Measurements from ENCODE around the gene GRIP2.
A peak's percentile ranks its signal among the peaks of the same experiment; 100 is the strongest.

GRIP2 gene

GRCh38 chr3:14481646-14482036 lies 58.5 kb downstream of the GRIP2 start:
- no peak for DNase-seq

- DNase-seq = no peak
Measured at GRCh38 chr3:14481018-14481645, 59.0 kb downstream of the GRIP2 start.

DNA sequence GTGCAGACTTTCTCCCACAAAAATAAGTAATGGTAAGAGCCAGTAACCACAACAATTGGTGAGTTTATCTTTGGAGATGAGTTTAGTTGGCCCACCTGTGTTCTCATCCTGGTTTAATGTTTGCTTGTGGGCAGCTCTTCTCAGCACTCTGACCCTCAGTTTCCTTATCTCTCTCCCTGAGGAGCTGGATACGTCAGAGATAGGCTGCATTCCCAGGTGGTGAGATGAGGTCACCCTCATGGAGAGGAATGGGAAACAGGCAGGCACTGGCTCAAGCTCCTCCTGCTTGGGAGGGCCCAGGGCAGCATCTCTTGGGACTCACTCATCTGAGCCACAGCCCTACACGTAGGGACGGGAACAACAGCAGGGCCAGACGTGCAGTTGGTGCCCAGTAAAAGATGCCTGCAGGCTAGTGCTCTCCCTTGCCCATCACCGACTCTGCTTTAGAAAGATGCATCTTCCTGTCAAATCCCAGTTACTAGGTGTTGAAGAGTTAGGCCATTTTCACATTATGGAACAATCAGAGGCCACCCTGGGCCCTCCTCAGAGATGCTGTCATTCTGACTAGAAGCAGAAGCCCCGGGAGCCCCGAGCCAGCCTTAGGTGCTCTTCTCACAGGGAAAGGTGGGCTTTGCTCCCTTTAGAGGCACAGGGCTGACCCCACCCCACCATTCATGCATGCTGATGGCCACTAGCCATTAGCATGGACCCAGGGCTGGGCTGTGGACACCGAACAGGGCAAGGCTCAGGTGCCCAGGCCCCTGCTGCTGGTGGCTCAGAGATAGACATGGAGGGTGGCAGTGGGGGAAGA lies 59.7 kb downstream of the GRIP2 start:
- no peak for DNase-seq

DNA sequence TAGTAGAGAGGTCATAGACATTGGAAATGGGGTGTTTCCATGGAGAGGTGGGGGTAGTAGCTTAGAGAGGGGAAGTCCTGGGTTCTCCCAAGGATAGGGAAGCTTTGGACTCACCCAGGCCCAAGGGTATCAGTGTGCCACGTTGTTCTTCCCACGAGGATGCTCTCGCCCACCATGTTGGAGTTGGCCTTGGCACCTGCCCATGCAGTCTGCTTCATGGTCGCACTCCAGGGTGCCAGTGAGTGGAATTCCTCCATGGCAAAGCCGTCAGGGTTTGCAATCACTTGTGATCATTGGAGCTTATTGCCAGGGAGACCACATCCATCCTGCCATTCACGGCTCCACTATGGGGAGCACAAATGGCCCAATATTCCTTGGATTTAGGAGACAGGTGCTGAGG lies 60.6 kb downstream of the GRIP2 start:
- DNase-seq = no peak

DNA sequence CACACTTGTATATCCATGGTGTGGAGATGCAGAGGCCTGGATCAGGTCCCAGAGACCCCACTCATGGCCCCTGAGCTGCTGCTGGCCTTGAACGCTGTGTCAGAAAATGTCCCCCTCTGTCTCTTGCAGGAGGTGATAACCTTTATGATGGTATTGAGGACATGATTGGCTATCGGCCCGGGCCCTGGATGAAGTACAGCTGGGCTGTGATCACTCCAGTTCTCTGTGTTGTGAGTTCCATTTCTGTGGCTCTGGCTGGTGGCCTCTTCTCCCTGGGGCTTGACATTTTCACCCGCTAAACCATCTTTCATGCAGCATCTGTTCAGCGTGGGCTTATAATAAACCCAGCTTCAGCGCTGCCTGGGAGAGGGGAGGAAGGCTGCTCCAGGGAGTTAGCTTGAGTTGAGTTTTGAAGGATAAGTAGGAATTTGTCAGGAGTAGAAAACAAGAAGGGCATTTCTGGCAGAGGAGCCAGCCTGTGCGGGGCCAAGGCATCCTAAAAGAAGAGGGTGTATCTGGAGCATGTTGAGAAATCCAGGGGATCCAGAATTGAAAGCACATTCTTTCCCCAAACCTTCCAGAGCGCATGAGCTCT lies 61.1 kb downstream of the GRIP2 start:
- DNase-seq = no peak

DNA sequence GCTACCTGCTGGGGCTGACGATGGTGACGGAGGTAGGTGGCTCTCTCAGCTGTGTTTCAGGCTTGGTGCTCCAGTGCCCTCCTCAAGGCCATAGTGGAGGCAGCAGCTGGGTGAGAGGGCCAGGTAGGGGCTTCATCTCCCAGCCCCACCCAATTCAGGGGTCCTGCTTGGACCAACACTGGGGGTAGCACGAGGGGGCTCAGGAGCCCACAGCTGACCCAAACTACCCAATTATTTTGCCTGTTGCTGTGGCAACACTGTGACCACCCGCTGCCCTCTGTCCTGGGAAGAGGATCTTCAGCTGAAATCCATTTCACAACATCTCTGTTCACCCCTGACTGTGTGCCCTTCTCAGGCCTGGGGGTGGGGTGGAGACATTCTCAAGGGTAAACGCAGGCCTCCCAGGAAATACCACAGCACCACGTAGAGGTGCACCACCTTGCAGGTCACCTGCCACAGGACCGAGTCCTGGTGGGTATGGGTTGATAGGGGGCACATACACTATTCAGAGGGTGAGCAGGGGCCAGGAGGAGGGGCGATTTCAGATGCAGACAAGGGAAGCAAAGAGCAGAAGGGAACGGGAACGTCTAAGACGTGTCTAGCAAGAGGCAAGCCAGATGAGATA lies 62.7 kb downstream of the GRIP2 start:
- no peak for DNase-seq

DNA sequence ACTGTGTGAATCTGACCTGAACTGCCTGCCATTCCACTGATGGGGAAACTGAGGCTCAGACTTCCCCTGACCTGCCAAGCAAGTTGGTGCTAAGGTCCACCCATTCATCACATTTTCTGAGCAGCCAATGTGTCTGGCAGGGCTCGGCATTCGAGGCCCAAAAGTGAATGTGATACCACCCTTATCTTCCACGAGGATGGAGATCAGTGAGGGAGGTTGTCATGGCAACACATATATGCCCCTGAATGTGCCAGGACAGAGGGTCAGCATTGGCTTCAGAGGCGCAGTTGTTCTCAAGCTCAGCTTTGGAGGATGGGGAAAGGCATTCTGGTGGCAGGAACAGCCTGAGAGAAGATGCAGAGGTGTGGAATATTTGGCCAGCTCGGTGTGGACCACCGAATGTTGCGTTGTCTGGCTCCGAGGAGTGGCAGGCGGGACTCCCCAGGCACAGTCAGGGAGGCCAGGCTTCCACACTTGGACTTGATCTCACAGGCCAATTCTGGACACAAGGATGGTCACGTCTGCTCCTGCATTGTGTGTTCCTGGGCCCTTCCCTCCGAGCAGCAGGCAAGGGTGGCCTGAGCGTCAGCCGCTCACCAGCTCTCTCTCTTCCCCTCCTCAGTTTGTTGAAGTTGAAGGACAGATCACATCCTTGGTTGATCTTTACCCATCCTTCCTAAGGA lies 63.4 kb downstream of the GRIP2 start:
- DNase-seq = no peak

DNA sequence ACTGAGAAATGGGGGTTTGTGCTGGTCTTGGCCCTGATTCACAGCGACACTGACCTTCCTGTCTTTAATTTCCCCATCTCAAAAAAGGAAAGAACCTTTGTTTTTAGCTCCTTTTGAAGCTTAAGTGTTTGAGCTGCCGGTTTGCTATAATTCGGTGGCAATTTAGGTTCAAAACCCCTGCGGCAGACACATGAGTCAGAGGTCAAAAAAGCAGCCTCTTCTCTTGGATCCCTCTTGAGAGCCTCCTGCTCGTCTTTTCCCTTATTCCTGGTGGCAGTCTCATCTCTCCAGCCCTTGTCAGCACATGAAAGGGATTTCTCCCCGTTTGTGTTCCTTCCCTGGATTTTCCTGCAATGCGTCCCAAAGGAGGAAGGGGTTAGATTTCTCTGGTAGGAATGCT lies 64.5 kb downstream of the GRIP2 start:
- DNase-seq = no peak

DNA sequence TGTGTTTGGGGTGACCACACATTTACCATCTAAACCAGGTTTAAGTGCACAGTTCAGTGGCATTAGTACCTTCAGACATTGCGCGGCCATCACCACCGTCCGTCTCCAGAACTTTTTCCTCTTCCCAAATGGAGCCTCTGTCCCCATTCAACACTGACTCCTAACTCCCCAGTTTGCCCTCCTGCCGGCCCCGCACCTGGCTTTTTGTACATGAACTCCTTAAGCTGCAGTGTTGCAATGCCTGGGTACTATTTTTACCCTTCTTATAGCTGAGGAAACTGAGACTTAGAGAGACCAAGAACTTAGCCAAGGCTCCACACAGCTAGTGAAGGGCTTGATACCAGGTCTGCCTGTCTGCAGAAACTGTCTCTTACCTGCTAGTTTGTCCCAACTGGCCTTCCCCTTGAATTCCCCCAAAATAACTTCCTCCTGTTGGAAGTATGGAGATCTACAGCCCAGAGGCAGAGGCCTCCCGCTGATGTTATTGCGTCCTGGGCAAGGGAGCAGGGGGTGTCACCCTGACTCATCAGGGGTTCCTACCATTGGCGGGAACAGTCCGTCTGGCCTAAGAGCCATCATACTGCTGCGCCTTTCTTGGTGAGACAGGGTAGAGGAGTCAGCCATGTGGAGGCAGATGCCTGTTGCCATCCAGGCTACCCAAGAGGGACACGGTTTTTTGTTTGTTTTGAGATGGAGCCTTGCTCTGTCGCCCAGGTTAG lies 65.6 kb downstream of the GRIP2 start:
- no peak for DNase-seq

DNA sequence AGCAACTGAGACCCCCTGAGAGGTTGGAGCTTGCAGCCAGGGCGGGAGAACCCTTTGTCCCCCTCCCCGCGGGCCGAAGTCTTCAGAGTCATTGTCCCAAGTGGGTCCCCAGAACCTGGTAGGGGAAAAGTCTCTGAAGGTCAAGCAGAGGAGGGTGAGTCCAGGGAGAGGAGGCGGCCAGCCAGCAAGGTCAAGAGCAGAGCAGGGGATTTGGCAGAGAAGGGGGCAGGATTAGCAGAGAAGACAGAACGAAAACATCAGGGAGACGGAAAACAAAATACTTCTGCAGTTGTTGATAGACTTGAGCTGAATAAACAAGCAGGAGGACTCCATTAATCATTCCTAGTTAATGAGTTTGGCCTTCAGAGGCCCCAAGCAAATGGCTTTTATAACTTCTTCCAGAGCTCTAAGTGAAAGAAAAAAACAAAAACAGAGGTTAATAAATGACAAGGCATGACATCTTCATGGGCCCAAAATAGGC lies 66.7 kb downstream of the GRIP2 start:
- DNase-seq = no peak

GRCh38 chr3:14472471-14473351 lies 67.4 kb downstream of the GRIP2 start:
- peak; percentile 99 for DNase-seq

DNA sequence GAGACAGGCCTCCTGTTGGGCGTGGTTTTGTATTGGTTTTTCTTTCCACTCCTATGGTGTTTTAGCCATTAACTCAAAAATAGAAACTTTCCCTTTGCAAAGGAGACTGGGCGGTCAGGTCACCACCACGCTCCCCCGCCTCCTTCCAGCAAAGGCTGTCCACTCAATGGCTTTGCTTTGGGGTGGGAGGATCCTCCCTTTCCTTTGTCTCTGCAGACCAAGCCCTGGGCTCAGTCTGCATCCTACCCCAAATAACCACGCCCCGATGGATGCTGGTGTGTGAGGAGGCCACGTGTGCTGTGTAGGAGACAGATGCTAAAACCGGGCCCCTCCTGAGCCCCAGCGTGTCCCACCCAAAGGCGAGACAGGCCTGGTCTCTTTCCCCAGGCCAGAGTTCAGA lies 68.5 kb downstream of the GRIP2 start:
- DNase-seq = no peak

DNA sequence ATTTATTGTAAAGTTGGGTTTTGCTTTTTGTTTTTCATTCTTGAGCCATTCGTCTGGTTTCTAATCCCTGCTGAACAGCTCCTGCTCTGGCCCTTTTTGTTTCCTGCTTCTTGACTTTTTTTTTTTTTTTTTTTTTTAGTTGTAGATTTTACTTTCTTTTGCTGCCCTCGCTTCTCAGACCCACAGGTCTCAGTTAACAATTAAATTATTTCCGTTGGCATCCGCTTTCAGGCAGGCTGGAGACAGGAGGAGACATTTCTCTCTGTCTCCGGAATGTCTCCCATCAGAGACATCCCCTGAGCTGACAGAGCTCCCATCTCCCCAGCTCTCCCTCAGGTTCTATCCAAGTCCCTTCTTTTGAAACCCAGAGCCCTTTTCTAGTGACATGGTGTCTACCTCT lies 69.1 kb downstream of the GRIP2 start:
- no peak for DNase-seq

DNA sequence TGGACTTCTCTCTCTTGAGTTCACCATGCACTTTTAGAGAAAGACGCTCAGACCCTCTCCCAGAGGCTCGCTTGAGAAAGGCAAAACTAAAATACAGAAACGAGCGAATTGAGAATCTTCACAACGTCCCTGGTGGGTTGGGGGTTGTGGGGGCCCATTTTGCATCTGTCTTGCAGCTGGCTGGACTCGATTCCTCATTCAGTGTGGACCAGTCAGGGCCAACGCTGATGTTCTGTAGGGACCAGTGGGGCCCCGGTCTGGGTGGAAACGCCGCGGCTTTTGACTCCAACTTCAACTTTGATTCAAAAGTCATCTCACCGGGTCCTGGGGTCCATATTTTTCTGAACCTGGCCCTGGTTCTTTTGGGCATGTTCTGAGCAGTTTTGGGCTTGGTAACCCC lies 69.7 kb downstream of the GRIP2 start:
- no peak for DNase-seq

DNA sequence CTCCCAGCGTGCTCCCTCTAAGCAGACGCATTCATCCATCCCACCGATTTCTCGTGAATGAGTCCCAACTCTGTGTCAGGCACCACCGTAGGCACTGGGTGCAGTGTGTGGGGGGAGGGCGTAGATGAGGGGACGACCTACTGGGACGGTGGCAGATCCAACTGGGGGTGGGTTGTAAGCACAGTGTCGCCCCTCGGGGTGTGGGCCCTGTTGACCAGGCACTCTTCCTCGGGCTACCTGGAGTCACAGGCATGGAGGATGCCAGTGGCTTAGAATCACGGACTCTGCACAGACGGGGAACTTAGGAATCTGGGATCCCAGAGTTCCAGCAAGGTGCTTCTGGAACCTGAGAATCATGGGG lies 71.5 kb downstream of the GRIP2 start:
- DNase-seq = no peak

- peak; percentile 97 for DNase-seq
Measured at GRCh38 chr3:14467814-14468620, 72.1 kb downstream of the GRIP2 start.

DNA sequence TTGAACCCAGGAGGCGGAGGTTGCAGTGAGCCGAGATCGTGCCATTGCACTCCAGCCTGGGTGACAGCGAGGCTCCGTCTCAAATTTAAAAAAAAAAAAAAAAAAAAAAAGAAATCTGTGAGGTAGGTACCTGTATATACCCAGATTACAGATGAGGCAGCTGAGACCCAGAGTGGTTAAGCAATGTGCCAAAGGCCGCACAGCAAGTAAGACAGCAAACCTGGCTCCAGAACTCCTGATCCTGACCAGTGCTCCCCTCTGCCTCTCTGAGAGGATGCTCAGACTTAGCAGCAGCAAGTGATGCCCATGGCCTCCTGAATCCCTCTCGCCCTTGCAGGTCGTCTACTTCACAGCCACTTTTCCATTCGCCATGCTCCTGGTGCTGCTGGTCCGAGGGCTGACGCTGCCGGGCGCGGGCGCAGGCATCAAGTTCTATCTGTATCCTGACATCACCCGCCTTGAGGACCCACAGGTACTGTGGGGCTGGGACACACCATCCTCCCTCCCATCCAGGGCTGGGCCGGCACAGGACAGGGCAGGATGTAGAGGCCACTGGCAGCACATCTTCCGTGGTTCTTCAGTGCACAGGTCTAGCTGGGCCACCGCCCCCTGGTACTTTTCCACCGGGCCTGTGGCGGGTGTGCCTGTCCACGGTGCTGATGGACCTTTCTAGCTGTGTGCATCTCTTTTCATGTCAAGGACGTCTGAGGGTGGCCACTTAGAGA lies 73.8 kb downstream of the GRIP2 start:
- no peak for DNase-seq

DNA sequence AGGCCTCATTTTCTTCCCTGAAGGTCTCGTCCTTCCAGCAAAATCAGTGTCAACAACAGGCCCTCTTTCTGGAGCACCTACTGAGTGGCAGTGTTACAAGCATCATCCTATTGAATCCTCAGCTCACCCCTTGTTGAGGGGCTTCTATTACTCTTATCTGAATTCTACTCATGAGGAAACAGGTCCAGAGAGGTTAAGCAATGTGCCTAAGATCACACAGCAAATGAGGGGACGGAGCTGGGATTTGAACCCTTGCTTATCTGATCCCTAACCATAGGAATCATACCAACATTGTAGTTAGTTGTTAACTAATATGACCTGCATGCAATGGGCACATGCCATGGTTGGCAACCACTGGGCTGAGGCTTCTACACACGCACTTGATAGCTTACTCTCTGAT lies 74.7 kb downstream of the GRIP2 start:
- DNase-seq = no peak

DNA sequence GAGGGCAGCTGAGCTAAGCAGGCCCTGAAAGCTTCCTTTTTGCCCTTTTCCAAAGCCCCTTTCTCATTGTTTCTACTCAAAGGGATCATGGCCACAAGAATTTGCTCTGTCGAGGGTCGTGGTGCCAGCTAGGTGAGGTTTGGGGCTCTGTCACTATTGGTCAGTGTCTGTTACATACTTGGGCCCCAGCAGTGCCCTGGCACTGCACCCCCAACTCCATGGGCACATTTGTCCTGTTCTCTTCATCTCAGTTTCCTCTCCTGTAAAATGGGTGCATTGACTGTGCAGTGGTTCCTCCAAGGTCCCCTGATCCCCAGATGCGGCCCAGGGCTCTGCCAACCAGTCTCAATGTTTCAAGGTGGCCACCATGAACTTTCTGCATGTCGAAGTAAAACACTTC lies 75.6 kb downstream of the GRIP2 start:
- no peak for DNase-seq

DNA sequence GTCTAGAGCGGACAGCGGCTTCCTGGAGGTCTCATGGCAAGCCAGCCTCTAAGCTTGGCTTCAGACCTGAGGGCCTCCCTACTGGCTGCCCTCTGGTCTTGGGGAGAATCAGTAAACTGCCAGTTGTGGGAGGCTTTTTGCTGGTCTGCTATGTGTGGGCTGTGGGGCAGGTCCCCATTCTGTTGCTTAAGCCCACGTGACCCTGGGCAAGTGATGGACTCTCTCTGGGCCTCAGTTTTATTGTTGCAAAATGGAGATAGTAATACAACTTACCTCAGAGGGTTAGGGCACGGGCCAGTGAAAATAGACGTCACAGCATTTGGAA lies 76.0 kb downstream of the GRIP2 start:
- no peak for DNase-seq

Data from 8988T (cell line).